Panc1 (cell line): ENCODE data around the gene ALKBH3.

Source experiments
- SIN3A ChIP-seq: IDR thresholded peaks from 2 replicates; pipeline ENCODE4 v1.6.1; 2012; ENCODE audit warnings: low read depth, mild to moderate bottlenecking, low read length, moderate library complexity, borderline replicate concordance; ENCODE audit not compliant: insufficient read depth
- TF ChIP-seq, protein P1 (sequence below): fragments of 450-650 bp; IDR thresholded peaks from 2 replicates; pipeline ENCODE4 v1.5.1; 2017; ENCODE audit warnings: mild to moderate bottlenecking

GRCh38 chr11:43871051-43871450 lies 9.6 kb upstream of the ALKBH3 start:
- TF ChIP-seq, protein P1, sequence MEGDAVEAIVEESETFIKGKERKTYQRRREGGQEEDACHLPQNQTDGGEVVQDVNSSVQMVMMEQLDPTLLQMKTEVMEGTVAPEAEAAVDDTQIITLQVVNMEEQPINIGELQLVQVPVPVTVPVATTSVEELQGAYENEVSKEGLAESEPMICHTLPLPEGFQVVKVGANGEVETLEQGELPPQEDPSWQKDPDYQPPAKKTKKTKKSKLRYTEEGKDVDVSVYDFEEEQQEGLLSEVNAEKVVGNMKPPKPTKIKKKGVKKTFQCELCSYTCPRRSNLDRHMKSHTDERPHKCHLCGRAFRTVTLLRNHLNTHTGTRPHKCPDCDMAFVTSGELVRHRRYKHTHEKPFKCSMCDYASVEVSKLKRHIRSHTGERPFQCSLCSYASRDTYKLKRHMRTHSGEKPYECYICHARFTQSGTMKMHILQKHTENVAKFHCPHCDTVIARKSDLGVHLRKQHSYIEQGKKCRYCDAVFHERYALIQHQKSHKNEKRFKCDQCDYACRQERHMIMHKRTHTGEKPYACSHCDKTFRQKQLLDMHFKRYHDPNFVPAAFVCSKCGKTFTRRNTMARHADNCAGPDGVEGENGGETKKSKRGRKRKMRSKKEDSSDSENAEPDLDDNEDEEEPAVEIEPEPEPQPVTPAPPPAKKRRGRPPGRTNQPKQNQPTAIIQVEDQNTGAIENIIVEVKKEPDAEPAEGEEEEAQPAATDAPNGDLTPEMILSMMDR = no peak
- TF ChIP-seq SIN3A = no peak
